SK-N-SH treated with all-trans-retinoic acid at 6 μM for 48 hours (cell line): ENCODE measurements around the gene SLC3A2.
A peak's percentile ranks its signal among the peaks of the same experiment; 100 is the strongest.

Experiments used
- ATAC-seq: fragments of 200-7000 bp; cut with Tn5 transposase; 3 replicates; pipeline ENCODE4 v1.9.1; 2020; ENCODE audit warnings: mild to moderate bottlenecking, moderate library complexity
- ARNTL ChIP-seq: fragments of 450-650 bp; formaldehyde crosslinking; IDR thresholded peaks from 2 replicates; pipeline ENCODE4 v1.5.0; 2020; ENCODE audit warnings: low read depth, mild to moderate bottlenecking, moderate library complexity, borderline replicate concordance
- BACH2 ChIP-seq: fragments of 250-450 bp; sonication (Bioruptor Pico); IDR thresholded peaks from 2 replicates; pipeline ENCODE4 v1.9.0; 2021; ENCODE audit warnings: mild to moderate bottlenecking, borderline replicate concordance
- CSDC2 ChIP-seq: fragments of 250-450 bp; sonication (Bioruptor Pico); IDR thresholded peaks from 2 replicates; pipeline ENCODE4 v1.5.0; 2020; ENCODE audit warnings: mild to moderate bottlenecking, moderate library complexity
- CSRNP3 ChIP-seq: fragments of 250-450 bp; sonication (Bioruptor Pico); IDR thresholded peaks from 2 replicates; pipeline ENCODE4 v1.5.1; 2021; ENCODE audit warnings: mild to moderate bottlenecking, moderate library complexity
- ESRRG ChIP-seq: fragments of 250-450 bp; sonication (Bioruptor Pico); IDR thresholded peaks from 2 replicates; pipeline ENCODE4 v1.6.1; 2021; ENCODE audit warnings: mild to moderate bottlenecking
- GLIS3 ChIP-seq: fragments of 250-450 bp; sonication (Bioruptor Pico); IDR thresholded peaks from 2 replicates; pipeline ENCODE4 v1.5.0; 2020; ENCODE audit warnings: mild to moderate bottlenecking, moderate library complexity
- ISL1 ChIP-seq: fragments of 250-450 bp; sonication (Bioruptor Pico); IDR thresholded peaks from 2 replicates; pipeline ENCODE4 v2.1.2; 2022; ENCODE audit warnings: mild to moderate bottlenecking, moderate library complexity
- OSR1 ChIP-seq: fragments of 250-450 bp; sonication (Bioruptor Pico); IDR thresholded peaks from 2 replicates; pipeline ENCODE4 v1.8.0; 2022; ENCODE audit warnings: moderate library complexity, mild to moderate bottlenecking, inconsistent platforms
- RARB ChIP-seq: fragments of 250-450 bp; sonication (Bioruptor Pico); IDR thresholded peaks from 2 replicates; pipeline ENCODE4 v1.8.0; 2021; ENCODE audit warnings: mild to moderate bottlenecking, moderate library complexity
- SNAI2 ChIP-seq: fragments of 250-450 bp; sonication (Bioruptor Pico); IDR thresholded peaks from 2 replicates; pipeline ENCODE4 v1.5.0; 2020; ENCODE audit warnings: mild to moderate bottlenecking, moderate library complexity
- TCF4 ChIP-seq: fragments of 250-450 bp; sonication (Bioruptor Pico); IDR thresholded peaks from 2 replicates; pipeline ENCODE4 v1.8.0; 2021; ENCODE audit warnings: mild to moderate bottlenecking, moderate library complexity, borderline replicate concordance
- TOX ChIP-seq: fragments of 250-450 bp; sonication (Bioruptor Pico); IDR thresholded peaks from 2 replicates; pipeline ENCODE4 v1.8.0; 2021; ENCODE audit warnings: mild to moderate bottlenecking, moderate library complexity, borderline replicate concordance
- ZC3H10 ChIP-seq: fragments of 250-450 bp; sonication (Bioruptor Pico); IDR thresholded peaks from 2 replicates; pipeline ENCODE4 v1.5.1; 2021; ENCODE audit warnings: mild to moderate bottlenecking, moderate library complexity
- ZFP3 ChIP-seq: fragments of 250-450 bp; sonication (Bioruptor Pico); IDR thresholded peaks from 2 replicates; pipeline ENCODE4 v1.5.0; 2020; ENCODE audit warnings: mild to moderate bottlenecking, moderate library complexity
- ZNF565 ChIP-seq: fragments of 450-650 bp; formaldehyde crosslinking; conservative IDR thresholded peaks from 2 replicates; pipeline ENCODE4 v1.5.0; 2020; ENCODE audit warnings: low read depth, mild to moderate bottlenecking, moderate library complexity
- ZNF70 ChIP-seq: fragments of 450-650 bp; formaldehyde crosslinking; IDR thresholded peaks from 2 replicates; pipeline ENCODE4 v1.5.0; 2020; ENCODE audit warnings: mild to moderate bottlenecking, moderate library complexity
- ZNF8 ChIP-seq: fragments of 450-650 bp; formaldehyde crosslinking; IDR thresholded peaks from 2 replicates; pipeline ENCODE4 v1.5.0; 2020; ENCODE audit warnings: mild to moderate bottlenecking, moderate library complexity
- TF ChIP-seq, protein P1 (sequence below): fragments of 250-450 bp; sonication (Bioruptor Pico); IDR thresholded peaks from 2 replicates; pipeline ENCODE4 v1.5.0; 2020; ENCODE audit warnings: mild to moderate bottlenecking, moderate library complexity
- TF ChIP-seq, protein P2 (sequence below): fragments of 250-450 bp; sonication (Bioruptor Pico); IDR thresholded peaks from 2 replicates; pipeline ENCODE4 v1.5.1; 2020; ENCODE audit warnings: low read depth, mild to moderate bottlenecking, moderate library complexity
- TF ChIP-seq, protein P3 (sequence below): fragments of 250-450 bp; sonication (Bioruptor Pico); IDR thresholded peaks from 2 replicates; pipeline ENCODE4 v1.8.0; 2020; ENCODE audit warnings: mild to moderate bottlenecking, moderate library complexity, borderline replicate concordance

SLC3A2 gene

GRCh38 chr11:62911137-62912130 lies 30.7 kb downstream of the SLC3A2 start:
- TF ChIP-seq, protein P1, sequence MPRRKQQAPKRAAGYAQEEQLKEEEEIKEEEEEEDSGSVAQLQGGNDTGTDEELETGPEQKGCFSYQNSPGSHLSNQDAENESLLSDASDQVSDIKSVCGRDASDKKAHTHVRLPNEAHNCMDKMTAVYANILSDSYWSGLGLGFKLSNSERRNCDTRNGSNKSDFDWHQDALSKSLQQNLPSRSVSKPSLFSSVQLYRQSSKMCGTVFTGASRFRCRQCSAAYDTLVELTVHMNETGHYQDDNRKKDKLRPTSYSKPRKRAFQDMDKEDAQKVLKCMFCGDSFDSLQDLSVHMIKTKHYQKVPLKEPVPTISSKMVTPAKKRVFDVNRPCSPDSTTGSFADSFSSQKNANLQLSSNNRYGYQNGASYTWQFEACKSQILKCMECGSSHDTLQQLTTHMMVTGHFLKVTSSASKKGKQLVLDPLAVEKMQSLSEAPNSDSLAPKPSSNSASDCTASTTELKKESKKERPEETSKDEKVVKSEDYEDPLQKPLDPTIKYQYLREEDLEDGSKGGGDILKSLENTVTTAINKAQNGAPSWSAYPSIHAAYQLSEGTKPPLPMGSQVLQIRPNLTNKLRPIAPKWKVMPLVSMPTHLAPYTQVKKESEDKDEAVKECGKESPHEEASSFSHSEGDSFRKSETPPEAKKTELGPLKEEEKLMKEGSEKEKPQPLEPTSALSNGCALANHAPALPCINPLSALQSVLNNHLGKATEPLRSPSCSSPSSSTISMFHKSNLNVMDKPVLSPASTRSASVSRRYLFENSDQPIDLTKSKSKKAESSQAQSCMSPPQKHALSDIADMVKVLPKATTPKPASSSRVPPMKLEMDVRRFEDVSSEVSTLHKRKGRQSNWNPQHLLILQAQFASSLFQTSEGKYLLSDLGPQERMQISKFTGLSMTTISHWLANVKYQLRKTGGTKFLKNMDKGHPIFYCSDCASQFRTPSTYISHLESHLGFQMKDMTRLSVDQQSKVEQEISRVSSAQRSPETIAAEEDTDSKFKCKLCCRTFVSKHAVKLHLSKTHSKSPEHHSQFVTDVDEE, result peak; percentile 65
- TF ChIP-seq SNAI2 (CRISPR knock-in tag) (no peak), CSDC2 (CRISPR knock-in tag) (no peak), RARB (no peak), ZNF8 (CRISPR knock-in tag) (peak; percentile 93), BACH2 (CRISPR knock-in tag) (no peak), ZFP3 (CRISPR knock-in tag) (peak; percentile 52; the same call in 1 of the 2 replicates), ESRRG (no peak), ISL1 (CRISPR knock-in tag) (peak; percentile 80), ZC3H10 (no peak), ZNF565 (CRISPR knock-in tag) (no peak), ZNF70 (CRISPR knock-in tag) (no peak), GLIS3 (CRISPR knock-in tag) (no peak), TCF4 (CRISPR knock-in tag) (peak; percentile 25; the same call in 1 of the 2 replicates), CSRNP3 (CRISPR knock-in tag) (no peak)
- ATAC-seq, result peak; percentile 75

- no peak for ATAC-seq
- TF ChIP-seq ESRRG, result no peak
- no peak for TF ChIP-seq OSR1 (CRISPR knock-in tag)
- TF ChIP-seq, protein P2, sequence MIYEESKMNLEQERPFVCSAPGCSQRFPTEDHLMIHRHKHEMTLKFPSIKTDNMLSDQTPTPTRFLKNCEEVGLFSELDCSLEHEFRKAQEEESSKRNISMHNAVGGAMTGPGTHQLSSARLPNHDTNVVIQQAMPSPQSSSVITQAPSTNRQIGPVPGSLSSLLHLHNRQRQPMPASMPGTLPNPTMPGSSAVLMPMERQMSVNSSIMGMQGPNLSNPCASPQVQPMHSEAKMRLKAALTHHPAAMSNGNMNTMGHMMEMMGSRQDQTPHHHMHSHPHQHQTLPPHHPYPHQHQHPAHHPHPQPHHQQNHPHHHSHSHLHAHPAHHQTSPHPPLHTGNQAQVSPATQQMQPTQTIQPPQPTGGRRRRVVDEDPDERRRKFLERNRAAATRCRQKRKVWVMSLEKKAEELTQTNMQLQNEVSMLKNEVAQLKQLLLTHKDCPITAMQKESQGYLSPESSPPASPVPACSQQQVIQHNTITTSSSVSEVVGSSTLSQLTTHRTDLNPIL (CRISPR knock-in tag), result no peak
- TF ChIP-seq TCF4 (CRISPR knock-in tag), result no peak
- TF ChIP-seq, protein P3, sequence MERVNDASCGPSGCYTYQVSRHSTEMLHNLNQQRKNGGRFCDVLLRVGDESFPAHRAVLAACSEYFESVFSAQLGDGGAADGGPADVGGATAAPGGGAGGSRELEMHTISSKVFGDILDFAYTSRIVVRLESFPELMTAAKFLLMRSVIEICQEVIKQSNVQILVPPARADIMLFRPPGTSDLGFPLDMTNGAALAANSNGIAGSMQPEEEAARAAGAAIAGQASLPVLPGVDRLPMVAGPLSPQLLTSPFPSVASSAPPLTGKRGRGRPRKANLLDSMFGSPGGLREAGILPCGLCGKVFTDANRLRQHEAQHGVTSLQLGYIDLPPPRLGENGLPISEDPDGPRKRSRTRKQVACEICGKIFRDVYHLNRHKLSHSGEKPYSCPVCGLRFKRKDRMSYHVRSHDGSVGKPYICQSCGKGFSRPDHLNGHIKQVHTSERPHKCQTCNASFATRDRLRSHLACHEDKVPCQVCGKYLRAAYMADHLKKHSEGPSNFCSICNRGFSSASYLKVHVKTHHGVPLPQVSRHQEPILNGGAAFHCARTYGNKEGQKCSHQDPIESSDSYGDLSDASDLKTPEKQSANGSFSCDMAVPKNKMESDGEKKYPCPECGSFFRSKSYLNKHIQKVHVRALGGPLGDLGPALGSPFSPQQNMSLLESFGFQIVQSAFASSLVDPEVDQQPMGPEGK (CRISPR knock-in tag), result no peak
- no peak for TF ChIP-seq ISL1 (CRISPR knock-in tag)
These were observed 31.6 kb downstream of the SLC3A2 start for GRCh38 chr11:62912268-62912667.

DNA sequence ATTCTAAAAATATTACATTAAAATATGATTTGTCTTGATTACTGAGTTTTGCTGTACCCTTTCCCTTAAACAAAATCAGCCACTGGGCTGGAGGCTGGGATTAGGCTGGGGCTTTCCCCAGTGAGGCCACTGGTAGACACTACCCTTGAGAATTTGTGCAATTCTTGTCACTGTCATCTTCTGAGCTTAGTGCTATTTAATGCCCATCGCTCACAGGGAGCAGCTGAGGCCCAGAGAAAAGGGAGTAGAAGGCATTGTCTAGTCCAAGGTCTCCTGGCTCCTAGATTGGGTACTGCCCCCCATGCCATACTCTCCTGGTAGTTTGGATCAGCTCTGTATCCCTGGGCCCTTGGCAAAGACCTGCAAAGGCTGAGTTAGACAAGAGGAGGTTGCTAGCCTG lies 33.7 kb downstream of the SLC3A2 start:
- TF ChIP-seq SNAI2 (CRISPR knock-in tag) (no peak), TOX (no peak), RARB (no peak), BACH2 (CRISPR knock-in tag) (no peak), ZNF565 (CRISPR knock-in tag) (no peak), ZFP3 (CRISPR knock-in tag) (no peak), ARNTL (CRISPR knock-in tag) (no peak), GLIS3 (CRISPR knock-in tag) (no peak)
- TF ChIP-seq, protein P3 (CRISPR knock-in tag), result no peak
- TF ChIP-seq, protein P2 (CRISPR knock-in tag), result no peak
- no peak for ATAC-seq
